ENCODE results near the gene AKTIP. TPM values are rescaled to one million over a fixed set of nuclear protein-coding genes. Genes with fewer than 3 reads are reported as not detected.

The AKTIP gene
- total and polyA plus RNA-seq, 4 experiments from 2014 or later, result 61.2 to 103 (median 86.3) TPM

DNA sequence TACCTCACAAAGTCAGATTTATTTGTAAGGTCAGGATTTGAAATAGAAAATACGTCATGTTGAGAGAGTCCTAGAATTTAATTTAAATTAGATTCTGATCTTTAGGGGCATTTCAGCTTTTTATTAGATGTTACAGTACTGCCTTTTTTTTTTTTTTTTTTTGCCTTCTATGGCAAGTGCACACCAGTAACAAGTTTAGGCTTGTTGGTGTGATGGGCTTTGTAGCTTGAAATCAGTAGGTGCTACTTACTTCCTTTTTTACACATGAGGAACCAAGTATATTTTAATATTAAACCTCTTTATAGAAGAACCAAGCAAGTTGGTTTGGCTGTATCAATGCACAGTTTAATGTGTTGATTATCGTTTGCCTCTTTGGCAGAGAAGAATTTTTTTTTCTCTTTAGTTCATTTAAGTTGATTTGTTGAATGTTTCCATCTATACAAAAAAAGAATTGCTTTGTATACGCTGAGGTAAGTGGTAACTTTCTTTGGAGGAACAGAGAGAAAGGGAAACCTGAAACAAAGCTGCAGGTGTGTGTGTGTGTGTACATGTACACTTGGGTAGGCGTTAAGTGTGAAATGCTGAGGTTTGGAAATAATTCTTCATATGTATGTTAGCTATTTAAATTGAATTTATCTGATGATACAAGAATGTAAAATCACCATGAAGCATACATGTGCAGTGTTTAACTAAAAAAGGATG, 53.0 kb downstream of the AKTIP start:
- peak overlapping the region; percentile 14 for H3K27ac ChIP-seq (ENCODE audit: low read depth, low read length)
- Mint-ChIP-seq H3K9me3 (peaks cover 0 to 2% (median 0%) of the 10 kb centered on the region in 8 donors), H3K27ac (peak overlapping the region; percentile 77 to 90 (median 85)), H3K27me3 (no peaks in the 10 kb centered on the region), H3K4me1 (peaks cover 44 to 83% (median 61%) of the 10 kb centered on the region in 4 donors), H3K4me3 (peak overlapping the region; percentile 74 to 88 (median 84)), H3K36me3 (peaks cover 51 to 57% of the 10 kb centered on the region in 2 donors)
- peaks cover 80% of the 10 kb centered on the region for H3K4me1 ChIP-seq (ENCODE audit: insufficient read depth, low read length)
- peak overlapping the region in 1 of 2 donors; percentile 10 for H3K4me3 ChIP-seq (ENCODE audit: low read length in 2 of 2)
- intact Hi-C loops (cut with micrococcal nuclease), result loop anchor here (1.0 kb wide), 1 partner anchor 7 kb away; no protein-coding TSS in a partner anchor
- peak in 1 of 5 donors; percentile 17 for DNase-seq
- ChIA-PET POLR2A (ENCODE audit: partially characterized antibody) (interaction anchor here (0.7 to 18.6 kb wide), 8 partner anchors 8 to 77 kb away, joined by 3 to 276 read pairs (median 6); partner anchors contain the start of genes AKTIP and RBL2), CTCF (ENCODE audit: partially characterized antibody) (interaction anchor here (1.2 to 5.4 kb wide), 4 partner anchors 7 to 45 kb away, joined by 3 to 40 read pairs (median 11); no protein-coding TSS in a partner anchor)
- peaks cover 16% of the 10 kb centered on the region for H3K36me3 ChIP-seq (ENCODE audit: insufficient read depth, low read length)
- no peaks in the 10 kb centered on the region for H3K27me3 ChIP-seq (ENCODE audit: insufficient read depth, low read length)
- H3K9me3 ChIP-seq (ENCODE audit: control insufficient read depth in 1 of 2, low read length in 2 of 2), result no peaks in the 10 kb centered on the region

DNA sequence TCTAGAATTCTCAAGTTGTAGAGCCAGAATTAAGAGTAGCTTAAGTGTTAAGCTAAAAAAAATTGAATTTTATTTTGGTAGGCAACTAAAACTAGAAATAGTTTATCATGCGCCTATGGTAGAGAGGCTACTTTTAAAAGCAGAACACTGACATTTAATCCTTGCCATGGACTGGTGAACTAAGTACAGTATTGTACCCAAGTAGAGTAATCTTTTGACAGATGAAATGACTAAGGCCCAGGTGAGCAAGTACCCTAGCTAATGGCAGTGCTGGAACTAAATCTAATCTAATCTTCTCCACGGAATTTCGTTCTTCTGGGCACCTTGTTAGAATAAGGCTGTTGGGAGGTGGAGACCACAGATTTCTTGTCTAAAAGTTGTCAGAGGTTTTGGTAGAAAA, 56.9 kb downstream of the AKTIP start:
- POLR2A ChIA-PET (ENCODE audit: partially characterized antibody), result interaction anchor here (0.6 to 18.6 kb wide), 8 partner anchors 8 to 55 kb away, joined by 3 to 276 read pairs (median 14); partner anchors contain the start of genes AKTIP and RBL2
- DNase-seq, result no peak
- H3K4me1 Mint-ChIP-seq, result peaks cover 29 to 60% (median 42%) of the 10 kb centered on the region in 4 donors
- peaks cover 32% of the 10 kb centered on the region for H3K36me3 ChIP-seq (ENCODE audit: insufficient read depth, low read length)
- H3K27ac Mint-ChIP-seq, result peak overlapping the region; percentile 51 to 92 (median 82)
- no peaks in the 10 kb centered on the region for H3K9me3 ChIP-seq (ENCODE audit: control insufficient read depth in 1 of 2, low read length in 2 of 2)
- H3K4me3 ChIP-seq (ENCODE audit: low read length in 2 of 2), result peak overlapping the region in 1 of 2 donors; percentile 36
- CTCF ChIA-PET (ENCODE audit: partially characterized antibody), result interaction anchor here (1.3 to 5.4 kb wide), 7 partner anchors 8 to 64 kb away, joined by 3 to 40 read pairs (median 5); partner anchors contain the start of gene RBL2
- intact Hi-C loops (cut with micrococcal nuclease), result no loop called here
- H3K4me1 ChIP-seq (ENCODE audit: insufficient read depth, low read length), result peaks cover 44% of the 10 kb centered on the region
- H3K9me3 Mint-ChIP-seq, result no peaks in the 10 kb centered on the region
- no peaks in the 10 kb centered on the region for H3K27me3 Mint-ChIP-seq
- no peaks in the 10 kb centered on the region for H3K27me3 ChIP-seq (ENCODE audit: insufficient read depth, low read length)
- peak overlapping the region; percentile 68 to 89 (median 82) for H3K4me3 Mint-ChIP-seq
- H3K36me3 Mint-ChIP-seq, result peaks cover 56 to 62% of the 10 kb centered on the region in 2 donors
- H3K27ac ChIP-seq (ENCODE audit: low read depth, low read length), result no peak overlapping the region

GRCh38 chr16:53445534-53445933, 57.5 kb downstream of the AKTIP start:
- CTCF ChIA-PET (ENCODE audit: partially characterized antibody), result interaction anchor here (1.3 to 5.4 kb wide), 7 partner anchors 8 to 65 kb away, joined by 3 to 40 read pairs (median 5); partner anchors contain the start of gene RBL2
- no peak overlapping the region for H3K4me3 ChIP-seq (ENCODE audit: low read length in 2 of 2)

More at GRCh38 chr16:53445534-53445933, 57.5 kb downstream of the AKTIP start:
- intact Hi-C loops (cut with micrococcal nuclease), result no loop called here
- H3K36me3 ChIP-seq (ENCODE audit: insufficient read depth, low read length), result peaks cover 33% of the 10 kb centered on the region
- POLR2A ChIA-PET (ENCODE audit: partially characterized antibody), result interaction anchor here (1.5 to 18.6 kb wide), 6 partner anchors 8 to 56 kb away, joined by 10 to 276 read pairs (median 80); partner anchors contain the start of genes AKTIP and RBL2
- Mint-ChIP-seq H3K36me3 (peaks cover 59 to 67% of the 10 kb centered on the region in 2 donors), H3K27ac (peak overlapping the region; percentile 51 to 92 (median 74)), H3K4me3 (peak overlapping the region; percentile 68 to 89 (median 82)), H3K4me1 (peaks cover 29 to 59% (median 44%) of the 10 kb centered on the region in 4 donors), H3K9me3 (no peaks in the 10 kb centered on the region), H3K27me3 (no peaks in the 10 kb centered on the region)
- no peak overlapping the region for H3K27ac ChIP-seq (ENCODE audit: low read depth, low read length)
- DNase-seq, result peak in 3 of 5 donors; percentile 14 to 22 (median 22)
- H3K4me1 ChIP-seq (ENCODE audit: insufficient read depth, low read length), result peaks cover 39% of the 10 kb centered on the region
- no peaks in the 10 kb centered on the region for H3K9me3 ChIP-seq (ENCODE audit: control insufficient read depth in 1 of 2, low read length in 2 of 2)
- H3K27me3 ChIP-seq (ENCODE audit: insufficient read depth, low read length), result no peaks in the 10 kb centered on the region

Other genes with a start within 250 kb of the AKTIP start
- gene RBL2, start 68.7 kb downstream of the AKTIP start, total RNA-seq, result 100 to 1,000 TPM; 359 to 364 TPM
- gene RBL2, start 68.7 kb downstream of the AKTIP start, polyA plus RNA-seq, result 100 to 1,000 TPM; 254 to 306 TPM
- 1 to 10 TPM; 4.2 to 4.3 TPM for gene RPGRIP1L, start 200.7 kb upstream of the AKTIP start, total RNA-seq
- 1 to 10 TPM; 1.3 to 3.5 TPM for gene RPGRIP1L, start 200.7 kb upstream of the AKTIP start, polyA plus RNA-seq
- 10 to 100 TPM; 61.5 to 68.8 TPM for gene FTO, start 200.9 kb upstream of the AKTIP start, total RNA-seq
- 100 to 1,000 TPM in 1 of 2 donors, 10 to 100 TPM in 1; 70.7 to 126 TPM for gene FTO, start 200.9 kb upstream of the AKTIP start, polyA plus RNA-seq